ENCODE results near the gene DYNLT2.

The DYNLT2 gene, protein sequence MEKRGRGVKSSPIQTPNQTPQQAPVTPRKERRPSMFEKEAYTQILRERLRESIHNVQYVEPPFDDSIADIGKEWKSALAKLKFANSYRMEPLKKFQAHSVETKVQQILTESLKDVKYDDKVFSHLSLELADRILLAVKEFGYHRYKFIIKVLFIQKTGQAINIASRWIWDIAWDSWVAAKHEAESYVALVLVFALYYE

DNA sequence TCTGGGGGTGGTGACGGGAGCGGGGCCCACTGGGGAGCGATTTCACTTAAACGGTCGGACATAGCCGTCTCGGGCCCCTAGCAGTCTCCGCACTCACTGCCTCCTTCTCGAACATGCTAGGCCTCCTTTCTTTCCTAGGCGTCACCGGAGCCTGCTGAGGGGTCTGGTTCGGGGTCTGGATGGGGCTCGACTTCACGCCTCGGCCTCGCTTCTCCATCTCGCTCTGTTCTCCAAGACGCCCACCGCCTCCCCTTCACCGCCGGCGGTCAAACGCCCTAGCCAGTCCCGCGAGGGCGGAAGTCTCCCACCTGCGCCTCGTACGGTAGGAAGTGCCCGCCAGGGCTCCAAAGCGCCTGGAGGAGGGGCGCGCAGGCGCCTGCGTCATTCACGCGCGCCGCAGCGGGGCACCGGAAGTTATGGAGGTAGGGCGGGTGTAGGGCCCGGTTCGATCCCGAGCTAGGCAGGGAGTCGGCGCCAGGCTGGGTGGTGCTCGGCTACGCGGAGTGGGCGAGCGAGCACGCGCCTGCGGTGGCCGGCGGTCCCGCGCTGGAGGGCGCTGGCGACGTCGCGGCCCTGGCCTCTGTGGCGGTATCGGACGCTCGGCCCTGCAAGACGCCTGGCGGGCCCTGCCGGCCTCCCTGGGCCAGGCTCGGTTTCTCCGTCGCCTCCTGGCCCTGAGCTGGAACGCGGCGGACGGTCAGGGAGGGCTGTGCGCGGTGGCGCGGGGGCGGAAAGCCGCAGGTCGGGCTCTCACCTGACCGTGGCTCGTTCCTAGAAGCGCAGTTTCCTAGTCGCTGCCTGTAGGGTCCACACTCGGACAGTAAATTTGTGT lies at the start of gene DYNLT2, which contains the start of gene ERMARD:
TSS of gene DYNLT2 (minus strand) at position 331 of the 832 bp plus-strand sequence. CDS start at position 217, 114 bp downstream.
TSS of gene ERMARD (plus strand) at position 381 of the 832 bp plus-strand sequence. CDS start at position 417, 36 bp downstream.
- Histone ChIP-seq H3K4me3 (ENCODE audit: low read length) (peak within 1 kb of the TSS; percentile 98), H3K9ac (ENCODE audit: low read length) (peak within 1 kb of the TSS; percentile 97), H3K9me3 (ENCODE audit: control insufficient read depth, low read length) (no peaks in the 10 kb centered on the region), H3K27me3 (replicated peaks; ENCODE audit: control insufficient read depth, insufficient read depth, low read length) (no peaks in the 10 kb centered on the region), H3K4me1 (ENCODE audit: control insufficient read depth, insufficient read depth, low read length) (peaks cover 20% of the 10 kb centered on the region), H3K36me3 (ENCODE audit: control insufficient read depth, insufficient read depth, low read length, severe bottlenecking) (peaks cover under 1% of the 10 kb centered on the region)
- DNase-seq (ENCODE audit: low read depth) = peak; percentile 97

DNA sequence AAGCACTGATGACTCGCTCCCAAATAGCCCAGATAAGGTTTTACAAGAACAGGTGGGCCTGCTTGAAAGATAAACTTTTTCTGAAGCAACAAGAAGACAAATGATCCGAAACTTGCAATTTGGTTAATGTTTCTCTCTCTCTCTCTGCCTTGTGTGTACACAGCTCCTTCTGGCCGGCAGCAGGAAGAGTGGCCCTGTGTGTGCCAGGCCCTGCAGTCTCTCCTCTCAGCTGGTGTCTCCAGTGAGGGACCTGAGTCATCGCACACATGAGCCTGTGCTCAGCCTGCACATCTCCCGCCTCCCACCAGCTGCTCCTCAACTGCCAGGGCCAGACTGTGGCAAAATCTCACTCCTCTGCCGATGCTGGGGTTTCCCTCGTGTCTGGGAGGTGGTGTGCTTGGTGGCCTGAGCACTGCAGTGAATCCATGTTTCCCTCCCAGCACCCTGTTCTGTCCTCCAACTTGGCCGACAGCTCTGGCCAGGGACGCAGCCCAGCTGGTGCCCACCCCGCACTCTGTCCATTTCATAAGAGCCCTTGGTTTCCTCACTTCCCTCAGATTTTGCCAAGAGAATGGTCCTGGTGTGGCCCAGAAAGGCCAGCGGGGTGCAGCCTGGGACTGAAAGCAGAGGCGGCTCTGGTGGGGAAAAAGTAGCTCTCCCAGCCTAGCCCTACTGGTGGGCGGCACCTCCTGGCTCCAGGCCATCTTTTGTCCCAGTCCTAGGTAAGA lies 49.5 kb upstream of the DYNLT2 start:
- Histone ChIP-seq H3K4me3 (ENCODE audit: low read length) (no peak overlapping the region), H3K4me1 (ENCODE audit: control insufficient read depth, insufficient read depth, low read length) (peaks cover 17% of the 10 kb centered on the region), H3K9ac (ENCODE audit: low read length) (peak overlapping the region; percentile 32), H3K9me3 (ENCODE audit: control insufficient read depth, low read length) (no peaks in the 10 kb centered on the region), H3K27me3 (replicated peaks; ENCODE audit: control insufficient read depth, insufficient read depth, low read length) (peaks cover 30% of the 10 kb centered on the region), H3K36me3 (ENCODE audit: control insufficient read depth, insufficient read depth, low read length, severe bottlenecking) (no peaks in the 10 kb centered on the region)
- DNase-seq (ENCODE audit: low read depth) = peak; percentile 49

GRCh38 chr6:169800116-169800667 lies 48.8 kb upstream of the DYNLT2 start:
- Histone ChIP-seq H3K4me3 (ENCODE audit: low read length) (no peak overlapping the region), H3K27me3 (replicated peaks; ENCODE audit: control insufficient read depth, insufficient read depth, low read length) (peaks cover 26% of the 10 kb centered on the region), H3K4me1 (ENCODE audit: control insufficient read depth, insufficient read depth, low read length) (peaks cover 18% of the 10 kb centered on the region), H3K9ac (ENCODE audit: low read length) (peak overlapping the region; percentile 32), H3K36me3 (ENCODE audit: control insufficient read depth, insufficient read depth, low read length, severe bottlenecking) (no peaks in the 10 kb centered on the region), H3K9me3 (ENCODE audit: control insufficient read depth, low read length) (no peaks in the 10 kb centered on the region)
- peak; percentile 15 for DNase-seq (ENCODE audit: low read depth)

- H3K4me1 ChIP-seq (ENCODE audit: control insufficient read depth, insufficient read depth, low read length) = peaks cover 25% of the 10 kb centered on the region
- no peaks in the 10 kb centered on the region for H3K36me3 ChIP-seq (ENCODE audit: control insufficient read depth, insufficient read depth, low read length, severe bottlenecking)
- DNase-seq (ENCODE audit: low read depth) = no peak
- no peaks in the 10 kb centered on the region for H3K9me3 ChIP-seq (ENCODE audit: control insufficient read depth, low read length)
- H3K27me3 ChIP-seq (replicated peaks; ENCODE audit: control insufficient read depth, insufficient read depth, low read length) = peaks cover 19% of the 10 kb centered on the region
- no peak overlapping the region for H3K4me3 ChIP-seq (ENCODE audit: low read length)
- no peak overlapping the region for H3K9ac ChIP-seq (ENCODE audit: low read length)
Measured at GRCh38 chr6:169799474-169799926, 48.1 kb upstream of the DYNLT2 start.

DNA sequence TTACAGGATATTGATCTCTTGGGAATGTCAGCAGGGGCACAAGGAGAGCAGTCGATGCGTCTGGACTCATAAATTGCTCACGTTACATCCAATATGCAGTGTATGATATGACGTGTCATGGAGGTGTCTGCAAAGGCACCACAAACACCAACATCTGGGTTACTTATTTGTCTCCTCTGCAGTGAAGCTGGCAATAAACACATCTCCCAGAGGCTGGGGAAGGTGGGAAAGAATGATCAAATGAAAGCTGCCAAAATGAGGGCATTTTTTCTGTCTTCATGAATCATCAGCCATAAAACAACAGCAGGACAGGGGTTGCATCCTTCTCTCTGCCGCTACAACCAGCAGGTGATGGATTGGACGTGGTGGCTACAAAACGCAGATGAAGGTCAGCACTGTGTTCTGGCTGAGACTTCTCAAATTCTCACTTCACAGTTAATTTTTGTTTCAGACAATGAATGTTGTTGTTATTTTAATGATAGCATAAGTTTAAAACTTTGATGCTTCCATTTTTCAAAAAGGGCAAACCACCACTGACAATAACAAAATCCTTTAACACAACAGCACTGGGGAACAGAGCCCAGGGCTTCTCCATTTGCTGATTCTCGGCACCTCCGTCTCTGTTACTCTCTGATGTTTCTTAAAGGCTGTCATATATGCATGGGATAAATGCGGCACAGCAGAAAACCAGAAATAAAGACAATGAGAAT lies 47.5 kb upstream of the DYNLT2 start:
- peaks cover 25% of the 10 kb centered on the region for H3K4me1 ChIP-seq (ENCODE audit: control insufficient read depth, insufficient read depth, low read length)
- no peaks in the 10 kb centered on the region for H3K36me3 ChIP-seq (ENCODE audit: control insufficient read depth, insufficient read depth, low read length, severe bottlenecking)
- no peak for DNase-seq (ENCODE audit: low read depth)
- H3K27me3 ChIP-seq (replicated peaks; ENCODE audit: control insufficient read depth, insufficient read depth, low read length) = peaks cover 13% of the 10 kb centered on the region
- no peaks in the 10 kb centered on the region for H3K9me3 ChIP-seq (ENCODE audit: control insufficient read depth, low read length)
- H3K9ac ChIP-seq (ENCODE audit: low read length) = no peak overlapping the region
- H3K4me3 ChIP-seq (ENCODE audit: low read length) = no peak overlapping the region

DNA sequence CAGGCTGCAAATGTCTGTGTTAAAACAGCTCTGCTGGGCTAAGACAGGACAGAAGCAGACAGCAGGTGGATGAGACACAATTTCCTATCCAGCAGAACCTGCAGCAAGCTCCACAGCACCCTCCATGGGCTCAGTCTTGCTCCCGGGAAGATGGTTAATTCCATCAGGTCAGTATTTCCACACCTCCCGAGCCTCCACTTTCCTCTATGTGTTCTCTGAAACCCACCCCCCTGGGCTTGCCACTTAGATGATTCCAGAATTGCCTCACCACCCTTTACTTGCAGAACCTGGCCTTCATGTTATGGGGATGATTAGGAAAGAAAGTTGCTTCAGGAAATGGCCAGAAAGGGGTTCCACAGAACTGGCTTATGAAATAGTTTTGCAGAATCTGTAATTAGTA lies 43.8 kb upstream of the DYNLT2 start:
- Histone ChIP-seq H3K9me3 (ENCODE audit: control insufficient read depth, low read length) (no peaks in the 10 kb centered on the region), H3K36me3 (ENCODE audit: control insufficient read depth, insufficient read depth, low read length, severe bottlenecking) (no peaks in the 10 kb centered on the region), H3K9ac (ENCODE audit: low read length) (no peak overlapping the region), H3K4me1 (ENCODE audit: control insufficient read depth, insufficient read depth, low read length) (peaks cover 27% of the 10 kb centered on the region), H3K4me3 (ENCODE audit: low read length) (no peak overlapping the region), H3K27me3 (replicated peaks; ENCODE audit: control insufficient read depth, insufficient read depth, low read length) (peaks cover 3% of the 10 kb centered on the region)
- no peak for DNase-seq (ENCODE audit: low read depth)

DNA sequence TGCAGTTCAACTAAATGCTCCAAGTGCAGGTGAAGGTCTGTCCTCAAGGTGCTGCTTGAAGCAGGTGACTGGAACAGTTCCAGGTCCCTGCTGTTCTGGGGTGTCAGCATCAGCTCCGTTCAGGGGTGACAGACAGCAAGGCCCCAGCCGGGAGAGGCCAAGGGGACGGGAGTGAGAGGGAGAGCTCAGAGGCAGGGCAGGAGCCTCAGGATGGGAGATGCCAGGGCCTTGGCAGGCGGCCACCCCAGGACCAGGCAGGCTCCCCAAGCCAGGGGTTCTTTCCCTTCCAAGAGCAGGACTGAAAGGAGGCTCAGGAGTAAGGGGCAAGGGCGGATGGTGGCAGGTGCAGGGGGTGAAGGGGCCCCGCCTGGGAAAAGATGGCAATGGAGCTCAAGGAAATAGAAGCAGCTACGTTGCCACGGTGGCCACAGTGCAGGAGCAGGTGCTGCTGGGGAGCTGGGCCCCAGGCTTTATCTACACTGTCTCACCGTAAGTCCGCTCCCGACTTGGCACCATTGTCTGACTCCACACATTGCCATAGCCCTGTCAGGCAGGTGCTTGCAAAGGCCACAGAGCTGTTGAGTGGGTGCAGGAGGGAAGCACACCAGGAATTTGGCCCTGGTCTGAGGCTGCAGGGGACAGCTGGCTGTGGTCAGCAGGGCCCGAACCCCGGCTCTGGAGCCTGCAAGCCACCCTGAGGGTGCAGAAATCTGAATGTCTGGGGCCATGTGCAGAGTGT lies 43.1 kb upstream of the DYNLT2 start:
- Histone ChIP-seq H3K9ac (ENCODE audit: low read length) (no peak overlapping the region), H3K4me1 (ENCODE audit: control insufficient read depth, insufficient read depth, low read length) (peaks cover 25% of the 10 kb centered on the region), H3K4me3 (ENCODE audit: low read length) (no peak overlapping the region), H3K9me3 (ENCODE audit: control insufficient read depth, low read length) (no peaks in the 10 kb centered on the region), H3K27me3 (replicated peaks; ENCODE audit: control insufficient read depth, insufficient read depth, low read length) (peaks cover 3% of the 10 kb centered on the region), H3K36me3 (ENCODE audit: control insufficient read depth, insufficient read depth, low read length, severe bottlenecking) (no peaks in the 10 kb centered on the region)
- DNase-seq (ENCODE audit: low read depth) = no peak

GRCh38 chr6:169793408-169793807 lies 42.0 kb upstream of the DYNLT2 start:
- no peak for DNase-seq (ENCODE audit: low read depth)
- H3K4me1 ChIP-seq (ENCODE audit: control insufficient read depth, insufficient read depth, low read length) = peaks cover 25% of the 10 kb centered on the region
- no peaks in the 10 kb centered on the region for H3K9me3 ChIP-seq (ENCODE audit: control insufficient read depth, low read length)
- H3K27me3 ChIP-seq (replicated peaks; ENCODE audit: control insufficient read depth, insufficient read depth, low read length) = peaks cover 1% of the 10 kb centered on the region
- H3K9ac ChIP-seq (ENCODE audit: low read length) = no peak overlapping the region
- H3K4me3 ChIP-seq (ENCODE audit: low read length) = no peak overlapping the region
- no peaks in the 10 kb centered on the region for H3K36me3 ChIP-seq (ENCODE audit: control insufficient read depth, insufficient read depth, low read length, severe bottlenecking)

GRCh38 chr6:169792306-169793015 lies 41.1 kb upstream of the DYNLT2 start:
- Histone ChIP-seq H3K4me3 (ENCODE audit: low read length) (no peak overlapping the region), H3K9me3 (ENCODE audit: control insufficient read depth, low read length) (no peaks in the 10 kb centered on the region), H3K36me3 (ENCODE audit: control insufficient read depth, insufficient read depth, low read length, severe bottlenecking) (no peaks in the 10 kb centered on the region), H3K4me1 (ENCODE audit: control insufficient read depth, insufficient read depth, low read length) (peaks cover 25% of the 10 kb centered on the region), H3K9ac (ENCODE audit: low read length) (no peak overlapping the region), H3K27me3 (replicated peaks; ENCODE audit: control insufficient read depth, insufficient read depth, low read length) (no peaks in the 10 kb centered on the region)
- no peak for DNase-seq (ENCODE audit: low read depth)

All from adipocyte (in vitro differentiated cells).